ENCODE data around the gene MEI1.
"Not testable (repeated sequence)": the region's sequence is repeated elsewhere in the genome, so short reads cannot be mapped to it uniquely, and the experiment has no call there.

Gene MEI1

GRCh38 chr22:41821471-41822316, 122.4 kb downstream of the MEI1 start:
- DNase-seq (ENCODE audit: low read depth): no peak

- no peak for DNase-seq (ENCODE audit: low read depth)
Observed at GRCh38 chr22:41822317-41823057, 123.2 kb downstream of the MEI1 start.

GRCh38 chr22:41823797-41824196, 124.5 kb downstream of the MEI1 start:
- DNase-seq (ENCODE audit: low read depth): no peak

- no peak for DNase-seq (ENCODE audit: low read depth)
Observed at GRCh38 chr22:41825376-41825775, 126.1 kb downstream of the MEI1 start.

- no peak for DNase-seq (ENCODE audit: low read depth)
Observed at GRCh38 chr22:41826021-41826420, 126.7 kb downstream of the MEI1 start.

- no peak for DNase-seq (ENCODE audit: low read depth)
Observed at GRCh38 chr22:41826430-41827383, 127.4 kb downstream of the MEI1 start.

GRCh38 chr22:41827671-41828070, 128.4 kb downstream of the MEI1 start:
- no peak for DNase-seq (ENCODE audit: low read depth)

GRCh38 chr22:41828516-41828915, 129.2 kb downstream of the MEI1 start:
- no peak for DNase-seq (ENCODE audit: low read depth)

- DNase-seq (ENCODE audit: low read depth): no peak
Observed at GRCh38 chr22:41830174-41830573, 130.9 kb downstream of the MEI1 start.

- no peak for DNase-seq (ENCODE audit: low read depth)
Observed at GRCh38 chr22:41831383-41831782, 132.1 kb downstream of the MEI1 start.

GRCh38 chr22:41831828-41832552, 132.7 kb downstream of the MEI1 start:
- no peak for DNase-seq (ENCODE audit: low read depth)

GRCh38 chr22:41832553-41833368, 133.5 kb downstream of the MEI1 start, which contains the start of gene SREBF2:
Gene SREBF2 (plus strand): TSS chr22:41833105. CDS start chr22:41833271, 166 bp downstream.
- DNase-seq (ENCODE audit: low read depth): peak; percentile 98

- peak; percentile 20 for DNase-seq (ENCODE audit: low read depth)
Observed at GRCh38 chr22:41833369-41834004, 134.2 kb downstream of the MEI1 start.

GRCh38 chr22:41834005-41834944, 135.0 kb downstream of the MEI1 start:
- no peak for DNase-seq (ENCODE audit: low read depth)

GRCh38 chr22:41835462-41835861, 136.2 kb downstream of the MEI1 start:
- not testable (repeated sequence) for DNase-seq (ENCODE audit: low read depth)

- DNase-seq (ENCODE audit: low read depth): no peak
Observed at GRCh38 chr22:41836551-41836950, 137.2 kb downstream of the MEI1 start.

GRCh38 chr22:41838842-41839618, 139.7 kb downstream of the MEI1 start:
- no peak for DNase-seq (ENCODE audit: low read depth)

- no peak for DNase-seq (ENCODE audit: low read depth)
Observed at GRCh38 chr22:41840216-41840615, 140.9 kb downstream of the MEI1 start.

Data from activated T-cell treated with anti-CD3 and anti-CD28 coated beads for 1 hour (primary cell).